Muscle of leg (tissue), 11 donors: Measurements from ENCODE around the gene RBL2. TPM values are rescaled to one million over a fixed set of nuclear protein-coding genes. Genes with fewer than 3 reads are reported as not detected.
"Not testable (repeated sequence)": the region's sequence is repeated elsewhere in the genome, so short reads cannot be mapped to it uniquely, and the experiment has no call there.

ENCODE experiments used
- DNase-seq: peaks from one replicate; pipeline ENCODE4 v3.0.0; 2013
- H3K27ac ChIP-seq: one replicate; pipeline ENCODE4 v1.5.1; 2013; ENCODE audit warnings: mild to moderate bottlenecking, low read length, control low read depth
- H3K27me3 ChIP-seq: one replicate; pipeline ENCODE4 v1.6.1; 2013; ENCODE audit warnings: low read length; ENCODE audit not compliant: control insufficient read depth, insufficient read depth
- H3K36me3 ChIP-seq: one replicate; pipeline ENCODE4 v1.6.1; 2013; ENCODE audit warnings: low read length; ENCODE audit not compliant: control insufficient read depth, insufficient read depth
- H3K4me1 ChIP-seq: one replicate; pipeline ENCODE4 v1.6.1; 2013; ENCODE audit warnings: low read length; ENCODE audit not compliant: control insufficient read depth, insufficient read depth
- H3K4me3 ChIP-seq: one replicate; pipeline ENCODE4 v1.5.1; 2013; ENCODE audit warnings: low read length, control low read depth
- H3K9me3 ChIP-seq: replicated peaks from 2 replicates; pipeline ENCODE4 v1.6.1; 2013; ENCODE audit warnings: low read depth, low read length; ENCODE audit not compliant: control insufficient read depth
- WGBS: methylation state at CpG from one replicate; pipeline ENCODE4 v1.1.5; 2013; ENCODE audit warnings: missing lambda C conversion rate; ENCODE audit not compliant: insufficient coverage; 5-methylcytosine and 5-hydroxymethylcytosine counted together
- polyA plus RNA-seq, 8 donors: library from polyadenylated mRNA; unstranded; fragments of 120-200 nt; gene quantifications; one replicate each; pipeline versions ENCODE4 v1.2.1 to v1.2.3, GENCODE V29; 2013; ENCODE audit warnings: inconsistent platforms in 1 of 8, low replicate concordance in 1 of 8; ENCODE audit not compliant: insufficient read length in 8 of 8, insufficient read depth in 1 of 8
- total RNA-seq: library from RNA; stranded (reverse); fragments of 120-200 nt; gene quantifications from one replicate; pipeline ENCODE4 v1.2.4, GENCODE V29; 2013

RBL2 gene
- total and polyA plus RNA-seq, 9 donors = 33.5 to 54.1 (median 39.6) TPM

DNA sequence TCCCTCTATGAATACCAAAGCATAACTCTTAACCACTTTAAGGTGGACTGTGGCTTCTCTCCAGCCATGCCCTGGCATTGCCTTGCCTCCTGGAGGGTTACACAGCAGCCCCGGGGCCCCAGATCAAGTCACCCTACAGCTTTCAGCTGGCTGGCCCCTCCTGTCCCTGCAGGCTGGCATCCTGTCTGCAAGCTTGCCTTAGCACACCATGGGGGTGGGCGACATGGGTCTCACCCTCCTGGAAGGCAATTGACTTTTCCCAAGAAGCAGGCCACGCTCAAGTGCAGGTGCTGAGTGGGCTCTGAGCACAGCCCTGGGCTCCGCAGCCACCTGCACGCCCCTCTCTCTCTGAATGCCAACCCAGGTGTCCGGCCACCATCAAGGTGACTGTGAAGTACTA is 94.5 kb downstream of the RBL2 start:
- Histone ChIP-seq H3K4me3 (no peak overlapping the region), H3K36me3 (no peaks in the 10 kb centered on the region), H3K9me3 (no peaks in the 10 kb centered on the region), H3K4me1 (peaks cover 14% of the 10 kb centered on the region), H3K27me3 (no peaks in the 10 kb centered on the region), H3K27ac (no peak overlapping the region)
- DNase-seq = no peak
- 76% methylated on average over 6 of the region's 6 CpGs for WGBS

DNA sequence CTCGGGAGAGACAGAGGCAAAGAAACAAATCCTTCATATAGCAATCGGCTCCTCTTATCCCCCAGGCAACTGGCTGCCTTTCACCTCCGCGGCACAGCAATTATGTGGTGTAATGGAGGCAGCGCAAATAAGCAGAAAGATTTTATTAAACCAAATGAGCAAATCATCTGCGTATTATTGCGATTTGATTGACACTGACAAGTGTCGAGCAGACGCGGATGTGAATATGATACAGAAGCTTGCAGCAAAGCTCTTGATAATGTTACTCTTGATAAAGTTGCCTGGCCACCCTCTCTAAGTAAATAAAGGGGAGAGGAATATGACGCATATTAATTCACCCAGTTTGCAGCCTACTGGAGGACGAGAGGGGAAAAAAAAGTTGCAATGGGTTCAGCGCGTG is 95.2 kb downstream of the RBL2 start:
- H3K4me3 ChIP-seq = no peak overlapping the region

DNA sequence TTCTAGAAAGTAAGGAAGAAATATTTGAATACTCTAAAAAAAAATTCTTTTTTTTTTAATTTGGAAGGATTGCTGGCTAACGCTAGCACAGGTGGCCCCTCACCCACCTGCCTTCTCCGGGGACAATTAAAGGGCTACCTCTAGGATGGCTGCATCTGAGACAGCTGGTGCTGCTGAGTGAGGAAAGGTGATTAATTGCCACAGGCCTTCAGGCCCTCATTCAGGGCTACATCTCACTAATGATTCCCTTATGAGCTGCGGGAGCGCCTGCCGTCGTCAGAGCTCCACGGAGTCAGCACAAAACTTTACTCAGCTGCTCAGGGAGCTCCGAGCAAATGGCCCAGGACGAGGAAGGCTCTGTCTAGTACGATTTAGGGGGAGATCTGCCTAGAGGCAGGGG is 95.8 kb downstream of the RBL2 start:
- no peak for DNase-seq

More for the DNA sequence above, 95.2 kb downstream of the RBL2 start:
- H3K9me3 ChIP-seq = no peaks in the 10 kb centered on the region
- H3K4me1 ChIP-seq = peaks cover 14% of the 10 kb centered on the region
- no peaks in the 10 kb centered on the region for H3K36me3 ChIP-seq
- no peak for DNase-seq
- H3K27ac ChIP-seq = no peak overlapping the region
- no peaks in the 10 kb centered on the region for H3K27me3 ChIP-seq
- 44% methylated on average over 6 of the region's 14 CpGs for WGBS

DNA sequence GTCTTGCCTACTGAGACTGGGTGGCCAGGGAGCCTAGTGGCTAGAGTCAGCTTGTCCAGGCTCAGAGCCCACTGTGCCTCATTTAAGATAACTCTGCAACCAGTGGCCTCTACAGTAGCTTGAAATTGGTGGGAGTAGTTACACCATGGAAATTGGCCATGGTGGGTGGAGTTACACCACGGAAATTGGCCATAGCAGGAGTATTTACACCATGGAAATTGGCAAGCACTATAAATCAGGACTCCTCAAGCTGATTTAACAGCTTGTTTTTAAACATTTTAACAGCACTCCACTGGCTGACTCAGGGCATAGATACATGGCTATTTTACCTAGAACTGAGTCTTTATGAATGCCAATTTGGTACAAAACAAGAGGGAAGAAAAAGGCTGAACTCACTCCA is 96.5 kb downstream of the RBL2 start:
- no peak for DNase-seq
- no peak overlapping the region for H3K4me3 ChIP-seq
- H3K36me3 ChIP-seq = no peaks in the 10 kb centered on the region
- no peaks in the 10 kb centered on the region for H3K9me3 ChIP-seq
- H3K4me1 ChIP-seq = peaks cover 14% of the 10 kb centered on the region
- no peaks in the 10 kb centered on the region for H3K27me3 ChIP-seq
- H3K27ac ChIP-seq = no peak overlapping the region
- no CpG with 5 or more reads among the region's 1 CpG for WGBS

More for the DNA sequence above, 95.8 kb downstream of the RBL2 start:
- WGBS = 35% methylated on average over 8 of the region's 10 CpGs
- Histone ChIP-seq H3K27me3 (no peaks in the 10 kb centered on the region), H3K27ac (no peak overlapping the region), H3K36me3 (no peaks in the 10 kb centered on the region), H3K9me3 (no peaks in the 10 kb centered on the region), H3K4me3 (no peak overlapping the region), H3K4me1 (peaks cover 14% of the 10 kb centered on the region)

DNA sequence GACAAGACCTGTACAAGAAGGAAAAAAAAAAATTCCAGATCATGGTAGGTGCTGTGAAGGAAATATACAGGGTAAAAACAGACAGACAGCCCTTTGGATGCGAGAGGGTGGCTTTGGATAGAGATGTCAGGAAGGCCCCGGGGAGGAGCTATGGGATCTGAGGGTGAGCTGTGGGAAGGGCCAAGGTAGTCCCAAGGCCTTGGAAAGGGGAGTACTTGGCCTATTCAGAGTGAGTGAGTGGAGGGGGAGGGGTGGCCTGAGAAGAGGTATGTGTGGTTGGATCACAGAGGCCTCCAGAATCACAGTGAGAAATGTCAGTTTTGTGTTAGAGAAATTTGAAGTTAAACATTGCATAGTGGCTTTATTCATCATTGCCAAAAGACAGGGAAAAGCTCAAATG is 99.9 kb downstream of the RBL2 start:
- Histone ChIP-seq H3K4me3 (no peak overlapping the region), H3K36me3 (no peaks in the 10 kb centered on the region), H3K27ac (no peak overlapping the region), H3K4me1 (peaks cover 8% of the 10 kb centered on the region), H3K27me3 (no peaks in the 10 kb centered on the region), H3K9me3 (no peaks in the 10 kb centered on the region)
- WGBS = 82% methylated on average over 2 of the region's 2 CpGs
- DNase-seq = no peak

DNA sequence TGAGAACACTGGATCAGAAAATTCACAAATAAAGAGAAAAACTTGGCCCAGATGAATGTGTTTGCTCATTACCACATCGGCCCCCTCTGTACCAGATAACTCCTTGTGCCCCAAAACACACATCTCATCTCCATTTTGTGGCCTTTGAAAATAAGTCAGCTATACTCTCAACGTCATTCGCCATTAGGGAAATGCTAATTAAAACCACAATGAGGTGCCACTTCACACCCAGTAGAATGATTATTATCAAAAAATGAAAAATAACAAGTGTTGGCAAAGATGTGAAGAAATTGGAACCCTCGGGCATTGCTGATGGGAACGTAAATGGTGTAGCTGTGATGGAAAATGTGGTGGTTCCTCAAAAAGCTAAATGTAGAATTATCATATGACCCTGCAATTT is 103.4 kb downstream of the RBL2 start:
- Histone ChIP-seq H3K36me3 (no peaks in the 10 kb centered on the region), H3K9me3 (no peaks in the 10 kb centered on the region), H3K27me3 (peaks cover 3% of the 10 kb centered on the region), H3K4me1 (peaks cover 2% of the 10 kb centered on the region), H3K27ac (no peak overlapping the region), H3K4me3 (no peak overlapping the region)
- WGBS = 75% methylated on average over 1 of the region's 5 CpGs
- no peak for DNase-seq

DNA sequence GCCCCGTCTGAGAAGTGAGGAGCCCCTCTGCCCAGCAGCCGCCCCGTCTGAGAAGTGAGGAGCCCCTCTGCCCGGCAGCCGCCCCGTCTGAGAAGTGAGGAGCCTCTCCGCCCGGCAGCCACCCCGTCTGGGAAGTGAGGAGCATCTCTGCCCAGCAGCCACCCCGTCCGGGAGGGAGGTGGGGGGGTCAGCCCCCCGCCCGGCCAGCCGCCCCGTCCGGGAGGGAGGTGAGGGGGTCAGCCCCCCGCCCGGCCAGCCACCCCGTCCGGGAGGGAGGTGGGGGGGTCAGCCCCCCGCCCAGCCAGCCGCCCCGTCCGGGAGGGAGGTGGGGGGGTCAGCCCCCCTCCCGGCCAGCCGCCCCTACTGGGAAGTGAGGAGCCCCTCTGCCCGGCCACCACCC is 105.1 kb downstream of the RBL2 start:
- H3K36me3 ChIP-seq, H3K9me3 ChIP-seq, H3K27ac ChIP-seq, H3K4me3 ChIP-seq, H3K4me1 ChIP-seq, DNase-seq, H3K27me3 ChIP-seq: not testable (repeated sequence)
- 93% methylated on average over 6 of the region's 27 CpGs for WGBS

DNA sequence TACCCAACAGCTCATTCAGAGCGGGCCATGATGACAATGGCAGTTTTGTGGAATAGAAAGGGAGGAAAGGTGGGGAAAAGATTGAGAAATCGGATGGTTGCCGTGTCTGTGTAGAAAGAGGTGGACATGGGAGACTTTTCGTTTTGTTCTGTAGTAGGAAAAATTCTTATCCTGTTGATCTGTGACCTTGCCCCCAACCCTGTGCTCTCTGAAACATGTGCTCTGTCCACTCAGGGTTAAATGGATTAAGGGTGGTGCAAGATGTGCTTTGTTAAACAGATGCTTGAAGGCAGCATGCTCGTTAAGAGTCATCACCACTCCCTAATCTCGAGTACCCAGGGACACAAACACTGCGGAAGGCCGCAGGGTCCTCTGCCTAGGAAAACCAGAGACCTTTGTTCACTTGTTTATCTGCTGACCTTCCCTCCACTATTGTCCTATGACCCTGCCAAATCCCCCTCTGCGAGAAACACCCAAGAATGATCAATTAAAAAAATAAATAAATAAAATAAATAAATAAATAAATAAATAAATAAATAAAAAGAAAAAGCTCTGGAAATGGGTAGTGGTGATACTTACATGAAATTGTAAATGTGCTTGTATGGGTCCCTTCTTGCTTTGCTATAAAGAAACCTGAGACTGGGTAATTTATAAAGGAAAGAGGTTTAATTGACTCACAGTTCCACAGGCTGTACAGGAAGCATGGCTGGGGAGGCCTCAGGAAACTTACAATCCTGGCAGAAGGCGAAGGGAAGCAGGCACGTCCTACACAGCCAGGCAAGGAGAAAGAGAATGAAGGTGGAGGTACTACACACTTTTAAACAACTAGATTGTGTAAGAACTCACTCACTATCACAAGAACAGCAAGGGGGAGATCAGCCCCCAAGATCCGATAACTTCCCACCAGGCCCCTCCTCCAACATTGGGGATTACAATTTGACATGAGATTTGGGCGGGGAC is 105.8 kb downstream of the RBL2 start:
- H3K4me3 ChIP-seq, H3K27ac ChIP-seq, H3K36me3 ChIP-seq, H3K27me3 ChIP-seq, DNase-seq, H3K9me3 ChIP-seq, H3K4me1 ChIP-seq: not testable (repeated sequence)
- WGBS = no CpG with 5 or more reads among the region's 13 CpGs

Other genes starting within 250 kb of the RBL2 start
- 40.0 TPM for gene AKTIP, start 68.7 kb downstream of the RBL2 start, total RNA-seq
- 10 to 100 TPM; 30.8 to 49.9 (median 35.2) TPM for gene AKTIP, start 68.7 kb downstream of the RBL2 start, polyA plus RNA-seq